ENCODE results near the gene HK1.

Gene HK1

DNA sequence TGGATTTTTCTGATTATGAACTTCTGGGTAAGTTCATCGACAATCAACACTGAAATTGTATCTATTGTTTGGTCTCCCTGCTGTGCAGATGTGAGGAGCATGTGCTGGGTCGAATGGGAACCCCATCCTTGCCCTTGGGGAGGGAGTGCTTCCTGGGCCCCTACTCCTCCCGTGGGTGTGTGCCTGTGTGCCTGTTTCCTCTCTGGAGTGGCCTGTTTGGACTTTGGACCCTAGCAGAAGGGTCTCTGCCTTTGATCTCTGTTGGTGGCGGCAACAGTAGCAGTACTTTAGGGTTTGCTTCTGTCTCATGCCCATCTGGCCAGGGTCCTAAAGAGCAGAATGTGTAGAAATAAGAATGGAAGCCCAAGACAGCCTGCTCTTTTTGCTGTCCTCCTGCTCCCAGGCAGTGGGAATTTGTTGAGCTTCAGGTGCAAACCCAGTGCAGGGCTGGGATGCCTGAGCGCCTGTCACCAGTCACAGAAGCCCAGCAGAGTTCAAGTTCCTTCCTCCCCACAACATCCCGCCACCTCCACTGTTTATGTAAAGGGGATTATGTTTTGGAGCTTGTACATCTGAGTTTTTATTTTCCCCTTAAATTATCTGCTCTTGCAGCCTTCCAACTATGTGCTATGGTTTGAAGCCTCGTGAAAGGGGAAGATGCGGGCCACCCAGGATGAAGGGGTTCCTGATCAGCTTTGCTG, 139.9 kb downstream of the HK1 start:
- no peak for ATAC-seq
- no peak for TF ChIP-seq TOX (CRISPR knock-in tag; IDR thresholded peaks at IDR 0.05; ENCODE audit: borderline replicate concordance)
- no peak for TF ChIP-seq CSRNP3 (CRISPR knock-in tag; IDR thresholded peaks at IDR 0.05)
- no peak for TF ChIP-seq ESRRG (CRISPR knock-in tag; IDR thresholded peaks at IDR 0.05)
- no peak for TF ChIP-seq CSDC2 (CRISPR knock-in tag; IDR thresholded peaks at IDR 0.05)
- TF ChIP-seq ZNF565 (CRISPR knock-in tag; conservative IDR thresholded peaks at IDR 0.05; ENCODE audit: low read depth) = no peak
- TF ChIP-seq RARB (CRISPR knock-in tag; IDR thresholded peaks at IDR 0.05) = no peak
- no peak for TF ChIP-seq ARNTL (CRISPR knock-in tag; IDR thresholded peaks at IDR 0.05; ENCODE audit: borderline replicate concordance, low read depth)
- no peak for TF ChIP-seq TSHZ2 (CRISPR knock-in tag; IDR thresholded peaks at IDR 0.05)
- no peak for TF ChIP-seq PATZ1 (CRISPR knock-in tag; IDR thresholded peaks at IDR 0.05; ENCODE audit: borderline replicate concordance)
- no peak for TF ChIP-seq SNAI2 (CRISPR knock-in tag; IDR thresholded peaks at IDR 0.05)
- TF ChIP-seq, protein P1, sequence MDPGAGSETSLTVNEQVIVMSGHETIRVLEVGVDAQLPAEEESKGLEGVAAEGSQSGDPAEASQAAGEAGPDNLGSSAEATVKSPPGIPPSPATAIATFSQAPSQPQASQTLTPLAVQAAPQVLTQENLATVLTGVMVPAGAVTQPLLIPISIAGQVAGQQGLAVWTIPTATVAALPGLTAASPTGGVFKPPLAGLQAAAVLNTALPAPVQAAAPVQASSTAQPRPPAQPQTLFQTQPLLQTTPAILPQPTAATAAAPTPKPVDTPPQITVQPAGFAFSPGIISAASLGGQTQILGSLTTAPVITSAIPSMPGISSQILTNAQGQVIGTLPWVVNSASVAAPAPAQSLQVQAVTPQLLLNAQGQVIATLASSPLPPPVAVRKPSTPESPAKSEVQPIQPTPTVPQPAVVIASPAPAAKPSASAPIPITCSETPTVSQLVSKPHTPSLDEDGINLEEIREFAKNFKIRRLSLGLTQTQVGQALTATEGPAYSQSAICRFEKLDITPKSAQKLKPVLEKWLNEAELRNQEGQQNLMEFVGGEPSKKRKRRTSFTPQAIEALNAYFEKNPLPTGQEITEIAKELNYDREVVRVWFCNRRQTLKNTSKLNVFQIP (CRISPR knock-in tag; IDR thresholded peaks at IDR 0.05; ENCODE audit: borderline replicate concordance, low read depth) = no peak
- no peak for TF ChIP-seq ISL1 (CRISPR knock-in tag; IDR thresholded peaks at IDR 0.05)
- no peak for TF ChIP-seq PPARA (CRISPR knock-in tag; IDR thresholded peaks at IDR 0.05; ENCODE audit: borderline replicate concordance)
- no peak for TF ChIP-seq ZNF8 (CRISPR knock-in tag; IDR thresholded peaks at IDR 0.05)
- no peak for TF ChIP-seq TCF4 (CRISPR knock-in tag; IDR thresholded peaks at IDR 0.05; ENCODE audit: borderline replicate concordance)
- no peak for TF ChIP-seq OSR1 (CRISPR knock-in tag; IDR thresholded peaks at IDR 0.05)
- no peak for TF ChIP-seq ZFP30 (CRISPR knock-in tag; IDR thresholded peaks at IDR 0.05)
- TF ChIP-seq ZC3H10 (CRISPR knock-in tag; IDR thresholded peaks at IDR 0.05) = no peak

- TF ChIP-seq TCF4 (CRISPR knock-in tag; IDR thresholded peaks at IDR 0.05; ENCODE audit: borderline replicate concordance) = no peak
- no peak for TF ChIP-seq CSDC2 (CRISPR knock-in tag; IDR thresholded peaks at IDR 0.05)
- no peak for TF ChIP-seq SNAI2 (CRISPR knock-in tag; IDR thresholded peaks at IDR 0.05)
- TF ChIP-seq ARNTL (CRISPR knock-in tag; IDR thresholded peaks at IDR 0.05; ENCODE audit: borderline replicate concordance, low read depth) = no peak
- no peak for TF ChIP-seq ZNF565 (CRISPR knock-in tag; conservative IDR thresholded peaks at IDR 0.05; ENCODE audit: low read depth)
- no peak for TF ChIP-seq ISL1 (CRISPR knock-in tag; IDR thresholded peaks at IDR 0.05)
- no peak for TF ChIP-seq RARB (CRISPR knock-in tag; IDR thresholded peaks at IDR 0.05)
- no peak for TF ChIP-seq OSR1 (CRISPR knock-in tag; IDR thresholded peaks at IDR 0.05)
- no peak for TF ChIP-seq ZNF70 (CRISPR knock-in tag; IDR thresholded peaks at IDR 0.05)
- TF ChIP-seq ESRRG (CRISPR knock-in tag; IDR thresholded peaks at IDR 0.05) = no peak
- TF ChIP-seq CREB5 (CRISPR knock-in tag; IDR thresholded peaks at IDR 0.05; ENCODE audit: low read depth) = no peak
- no peak for TF ChIP-seq ZNF8 (CRISPR knock-in tag; IDR thresholded peaks at IDR 0.05)
- no peak for TF ChIP-seq ZFP3 (CRISPR knock-in tag; IDR thresholded peaks at IDR 0.05)
- TF ChIP-seq, protein P1 (CRISPR knock-in tag; IDR thresholded peaks at IDR 0.05; ENCODE audit: borderline replicate concordance, low read depth) = no peak
- no peak for TF ChIP-seq ZFP30 (CRISPR knock-in tag; IDR thresholded peaks at IDR 0.05)
- no peak for TF ChIP-seq PPARA (CRISPR knock-in tag; IDR thresholded peaks at IDR 0.05; ENCODE audit: borderline replicate concordance)
- TF ChIP-seq GLIS3 (CRISPR knock-in tag; IDR thresholded peaks at IDR 0.05) = no peak
- no peak for TF ChIP-seq TOX (CRISPR knock-in tag; IDR thresholded peaks at IDR 0.05; ENCODE audit: borderline replicate concordance)
- no peak for TF ChIP-seq BACH2 (CRISPR knock-in tag; IDR thresholded peaks at IDR 0.05; ENCODE audit: borderline replicate concordance)
- TF ChIP-seq TSHZ2 (CRISPR knock-in tag; IDR thresholded peaks at IDR 0.05) = no peak
- ATAC-seq = no peak
Observed at GRCh38 chr10:69419096-69419743, 140.9 kb downstream of the HK1 start.
